Uterus (tissue), 2 donors: ENCODE results near the gene ROCK2.

Source experiments
- POLR2A ChIP-seq, 2 donors: fragments of 450-650 bp; IDR thresholded peaks; one replicate each; pipeline ENCODE4 v1.6.1; 2016; ENCODE audit warnings: antibody characterized with exemption in 2 of 2, mild to moderate bottlenecking in 1 of 2, moderate library complexity in 1 of 2
- TF ChIP-seq, protein P1 (sequence below), 4 experiments: fragments of 200-600 bp in 2 of 4; fragments of 450-650 bp in 2 of 4; sonication (generic) in 2 of 4; IDR thresholded peaks; one replicate each; pipeline ENCODE4 v1.5.1; 2016 to 2019; ENCODE audit warnings: antibody characterized with exemption in 4 of 4, mild to moderate bottlenecking in 2 of 4, moderate library complexity in 1 of 4

DNA sequence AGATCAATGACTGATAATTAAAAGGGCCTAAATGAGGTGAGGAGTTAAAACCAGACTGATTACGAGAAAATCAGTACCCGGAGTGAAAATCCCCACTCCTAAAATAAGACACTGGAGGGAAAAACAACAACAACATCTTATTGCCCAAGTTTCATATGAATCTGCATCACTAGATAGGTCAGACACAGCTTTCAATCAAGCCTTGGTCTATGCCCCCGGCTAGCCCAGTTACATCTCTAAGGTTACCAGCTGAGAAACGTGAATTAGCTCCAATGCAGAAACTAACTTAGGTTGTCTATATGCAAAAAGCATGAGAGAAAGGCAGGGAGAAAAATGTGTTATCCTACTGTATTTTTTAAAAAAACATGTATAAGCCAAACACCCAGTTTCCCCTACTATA is 53.7 kb downstream of the ROCK2 start:
- TF ChIP-seq, protein P1, sequence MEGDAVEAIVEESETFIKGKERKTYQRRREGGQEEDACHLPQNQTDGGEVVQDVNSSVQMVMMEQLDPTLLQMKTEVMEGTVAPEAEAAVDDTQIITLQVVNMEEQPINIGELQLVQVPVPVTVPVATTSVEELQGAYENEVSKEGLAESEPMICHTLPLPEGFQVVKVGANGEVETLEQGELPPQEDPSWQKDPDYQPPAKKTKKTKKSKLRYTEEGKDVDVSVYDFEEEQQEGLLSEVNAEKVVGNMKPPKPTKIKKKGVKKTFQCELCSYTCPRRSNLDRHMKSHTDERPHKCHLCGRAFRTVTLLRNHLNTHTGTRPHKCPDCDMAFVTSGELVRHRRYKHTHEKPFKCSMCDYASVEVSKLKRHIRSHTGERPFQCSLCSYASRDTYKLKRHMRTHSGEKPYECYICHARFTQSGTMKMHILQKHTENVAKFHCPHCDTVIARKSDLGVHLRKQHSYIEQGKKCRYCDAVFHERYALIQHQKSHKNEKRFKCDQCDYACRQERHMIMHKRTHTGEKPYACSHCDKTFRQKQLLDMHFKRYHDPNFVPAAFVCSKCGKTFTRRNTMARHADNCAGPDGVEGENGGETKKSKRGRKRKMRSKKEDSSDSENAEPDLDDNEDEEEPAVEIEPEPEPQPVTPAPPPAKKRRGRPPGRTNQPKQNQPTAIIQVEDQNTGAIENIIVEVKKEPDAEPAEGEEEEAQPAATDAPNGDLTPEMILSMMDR (IDR thresholded peaks at IDR 0.05): no peak
- no peak for TF ChIP-seq POLR2A (IDR thresholded peaks at IDR 0.05)
